OCI-LY7 (cell line): ENCODE measurements around the gene USP37. TPM values are rescaled to one million over a fixed set of nuclear protein-coding genes. Genes with fewer than 3 reads are reported as not detected.

Experiments used
- BruUV-seq: library from RNA; stranded (reverse); fragments of 400-500 nt; replicated peaks from 2 replicates; lab custom pipeline; 2021; lab: Mats Ljungman, UMichigan
- CTCF ChIA-PET: fragments of 300-600 bp; sonication (Branson Sonifier 250); formaldehyde crosslinking; loops from one replicate; lab custom pipeline; 2022; ENCODE audit warnings: antibody characterized with exemption; ENCODE audit not compliant: unreplicated experiment; lab: Charles Lee
- POLR2A ChIA-PET: fragments of 300-600 bp; sonication (Branson Sonifier 250); formaldehyde crosslinking; loops from one replicate; lab custom pipeline; 2022; ENCODE audit warnings: antibody characterized with exemption; lab: Charles Lee
- DNase-seq: peaks from one replicate; pipeline ENCODE4 v3.0.0-alpha.2; 2015; ENCODE audit warnings: low spot score
- H2AFZ ChIP-seq: fragments of 200-600 bp; sonication (generic), shearing (Covaris generic); 2 replicates; pipeline ENCODE4 v1.6.1; 2014; ENCODE audit warnings: mild to moderate bottlenecking, antibody characterized with exemption, low read length, moderate library complexity
- H3K27ac ChIP-seq: fragments of 200-600 bp; sonication (generic); 2 replicates; pipeline ENCODE4 v1.5.1; 2014; ENCODE audit warnings: mixed run types, low read depth, mild to moderate bottlenecking, moderate library complexity, low read length, inconsistent platforms; ENCODE audit not compliant: poor library complexity, severe bottlenecking
- H3K36me3 ChIP-seq: fragments of 200-600 bp; sonication (generic); 2 replicates; pipeline ENCODE4 v1.6.1; 2014; ENCODE audit warnings: mild to moderate bottlenecking, antibody characterized with exemption, low read length, moderate library complexity, mixed read lengths; ENCODE audit not compliant: insufficient read depth
- H3K4me1 ChIP-seq: fragments of 200-600 bp; sonication (generic); 2 replicates; pipeline ENCODE4 v1.5.1; 2014; ENCODE audit warnings: mild to moderate bottlenecking, low read length; ENCODE audit not compliant: insufficient read depth, poor library complexity, severe bottlenecking
- H3K4me2 ChIP-seq: fragments of 200-600 bp; sonication (generic); 2 replicates; pipeline ENCODE4 v1.6.1; 2014; ENCODE audit warnings: mild to moderate bottlenecking, low read length
- H3K4me3 ChIP-seq: fragments of 200-600 bp; sonication (generic); 2 replicates; pipeline ENCODE4 v1.5.1; 2014; ENCODE audit warnings: mild to moderate bottlenecking, low read depth, low read length; ENCODE audit not compliant: poor library complexity, severe bottlenecking
- H3K79me2 ChIP-seq: fragments of 200-600 bp; sonication (generic); 2 replicates; pipeline ENCODE4 v1.6.1; 2016; ENCODE audit warnings: low read depth, mild to moderate bottlenecking, low read length, moderate library complexity, mixed read lengths; ENCODE audit not compliant: insufficient read depth
- H3K9me2 ChIP-seq: fragments of 200-600 bp; sonication (generic); 2 replicates; pipeline ENCODE4 v1.6.1; 2016; ENCODE audit warnings: mild to moderate bottlenecking, low read length, mixed read lengths; ENCODE audit not compliant: insufficient read depth
- H3K9me3 ChIP-seq: fragments of 200-600 bp; sonication (generic); 2 replicates; pipeline ENCODE4 v1.6.1; 2014; ENCODE audit warnings: mild to moderate bottlenecking, mixed run types, low read length, mixed read lengths
- H4K20me1 ChIP-seq: fragments of 200-600 bp; sonication (generic); 2 replicates; pipeline ENCODE4 v1.6.1; 2014; ENCODE audit warnings: mild to moderate bottlenecking, antibody characterized with exemption, low read length, moderate library complexity, mixed read lengths; ENCODE audit not compliant: insufficient read depth
- CTCF ChIP-seq: fragments of 200-600 bp; sonication (generic); conservative IDR thresholded peaks from 2 replicates; pipeline ENCODE4 v1.5.1; 2014; ENCODE audit warnings: mild to moderate bottlenecking, antibody characterized with exemption, low read length, moderate library complexity, mixed read lengths
- EZH2phosphoT487 ChIP-seq: fragments of 200-600 bp; sonication (generic); IDR thresholded peaks from 2 replicates; pipeline ENCODE4 v1.6.1; 2018; ENCODE audit warnings: low read depth, borderline replicate concordance, mild to moderate bottlenecking, mixed run types, antibody characterized with exemption, low read length, moderate library complexity, mixed read lengths
- intact Hi-C: fragments of 100-400 bp; cut with micrococcal nuclease; formaldehyde crosslinking; loops from one replicate; pipeline ENCODE4 v1.10.0; 2022; ENCODE audit not compliant: unreplicated experiment
- total RNA-seq, 2 experiments: library from RNA; depleted of rRNA in 1 of 2; stranded (reverse); fragments of >200 nt in 1 of 2; shearing (Covaris generic) in 1 of 2; gene quantifications; 2 replicates each; pipeline ENCODE4 v1.2.3, GENCODE V29; 2014 to 2022

Gene USP37
- total RNA-seq, 2 experiments from 2014 or later, result 23.3 to 32.4 TPM

- Histone ChIP-seq H2AFZ (no peak overlapping the region), H4K20me1 (no peaks in the 10 kb centered on the region), H3K36me3 (no peaks in the 10 kb centered on the region), H3K4me3 (no peak overlapping the region), H3K4me2 (no peak overlapping the region), H3K9me3 (no peaks in the 10 kb centered on the region), H3K79me2 (no peaks in the 10 kb centered on the region), H3K4me1 (no peaks in the 10 kb centered on the region), H3K9me2 (no peaks in the 10 kb centered on the region), H3K27ac (no peak overlapping the region)
- TF ChIP-seq EZH2phosphoT487 (no peak), CTCF (no peak)
- no peak for DNase-seq
- intact Hi-C loops, result loop anchor here (10.0 kb wide), 1 partner anchor 415 kb away; no protein-coding TSS in a partner anchor
- BruUV-seq, result no TSS peak
- POLR2A ChIA-PET, result interaction anchor here (0.7 kb wide), 1 partner anchor 1767 kb away, joined by 3 read pairs; no protein-coding TSS in a partner anchor
- CTCF ChIA-PET, result no interaction called here
Observed at GRCh38 chr2:218429911-218430692, 138.0 kb downstream of the USP37 start.

GRCh38 chr2:218428846-218429558 lies 139.1 kb downstream of the USP37 start:
- intact Hi-C loops, result no loop called here
- Histone ChIP-seq H3K36me3 (no peaks in the 10 kb centered on the region), H3K4me3 (no peak overlapping the region), H3K27ac (no peak overlapping the region), H3K4me1 (no peaks in the 10 kb centered on the region), H3K79me2 (no peaks in the 10 kb centered on the region), H3K4me2 (no peak overlapping the region), H3K9me2 (no peaks in the 10 kb centered on the region), H3K9me3 (no peaks in the 10 kb centered on the region), H2AFZ (no peak overlapping the region), H4K20me1 (no peaks in the 10 kb centered on the region)
- DNase-seq, result no peak
- TF ChIP-seq EZH2phosphoT487 (no peak), CTCF (no peak)
- no TSS peak for BruUV-seq
- CTCF ChIA-PET, result no interaction called here
- POLR2A ChIA-PET, result no interaction called here

- CTCF ChIA-PET, result interaction anchor here (1.0 kb wide), 1 partner anchor 36 kb away, joined by 3 read pairs; no protein-coding TSS in a partner anchor
- no peak for DNase-seq
- intact Hi-C loops, result no loop called here
- TF ChIP-seq CTCF, result no peak
- TF ChIP-seq EZH2phosphoT487, result no peak
- Histone ChIP-seq H3K36me3 (no peaks in the 10 kb centered on the region), H3K4me3 (no peak overlapping the region), H3K9me3 (no peaks in the 10 kb centered on the region), H2AFZ (no peak overlapping the region), H3K4me2 (no peak overlapping the region), H3K27ac (no peak overlapping the region), H3K9me2 (no peaks in the 10 kb centered on the region), H3K79me2 (no peaks in the 10 kb centered on the region), H3K4me1 (no peaks in the 10 kb centered on the region), H4K20me1 (no peaks in the 10 kb centered on the region)
- BruUV-seq, result no TSS peak
- POLR2A ChIA-PET, result no interaction called here
Observed at GRCh38 chr2:218427741-218428140, 140.4 kb downstream of the USP37 start.
